AG10803 (cell line): Measurements from ENCODE around the gene ARMC2.

ENCODE experiments used
- DNase-seq: peaks from one replicate; pipeline ENCODE4 v3.0.0; 2010; ENCODE audit warnings: low read depth
- H3K4me3 ChIP-seq: 2 replicates; pipeline ENCODE4 v1.5.1; 2011; ENCODE audit warnings: mild to moderate bottlenecking, low read length, control low read depth
- CTCF ChIP-seq: conservative IDR thresholded peaks from 2 replicates; pipeline ENCODE4 v1.5.1; 2011; ENCODE audit warnings: mild to moderate bottlenecking, low read length, control low read depth, inconsistent platforms

Gene ARMC2

GRCh38 chr6:108869876-108870275, 21.7 kb downstream of the ARMC2 start:
- DNase-seq: no peak
- TF ChIP-seq CTCF: no peak
- H3K4me3 ChIP-seq: no peak overlapping the region

GRCh38 chr6:108870357-108870756, 22.1 kb downstream of the ARMC2 start:
- no peak for DNase-seq
- no peak for TF ChIP-seq CTCF

GRCh38 chr6:108872141-108872557, 23.9 kb downstream of the ARMC2 start:
- TF ChIP-seq CTCF: no peak
- no peak overlapping the region for H3K4me3 ChIP-seq
- DNase-seq: peak; percentile 15

More at GRCh38 chr6:108870357-108870756, 22.1 kb downstream of the ARMC2 start:
- H3K4me3 ChIP-seq: no peak overlapping the region

- TF ChIP-seq CTCF: no peak
- DNase-seq: no peak
- H3K4me3 ChIP-seq: no peak overlapping the region
Measured at GRCh38 chr6:108872575-108872974, 24.4 kb downstream of the ARMC2 start.

GRCh38 chr6:108873251-108873650, 25.0 kb downstream of the ARMC2 start:
- no peak for DNase-seq
- TF ChIP-seq CTCF: no peak
- H3K4me3 ChIP-seq: no peak overlapping the region

DNA sequence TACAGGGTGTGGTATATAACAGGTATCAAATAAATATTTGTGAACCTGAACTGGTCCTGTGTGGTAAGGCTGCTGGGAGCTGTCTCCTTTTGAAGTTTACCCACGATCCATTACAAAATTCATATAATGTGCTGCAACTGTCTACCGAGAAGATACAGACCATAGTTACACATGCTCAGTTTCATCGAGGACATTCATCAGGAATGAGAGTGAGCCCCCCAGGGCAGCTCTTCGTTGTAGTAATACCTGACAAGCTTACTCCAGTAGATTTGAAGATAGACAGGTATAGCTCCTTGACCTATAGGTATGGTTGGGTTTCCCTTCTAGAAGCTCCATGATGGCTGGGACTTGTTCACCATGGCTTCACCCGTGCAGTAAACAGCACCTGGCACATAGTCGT, 25.7 kb downstream of the ARMC2 start:
- no peak for TF ChIP-seq CTCF
- no peak overlapping the region for H3K4me3 ChIP-seq
- no peak for DNase-seq

- no peak overlapping the region for H3K4me3 ChIP-seq
- TF ChIP-seq CTCF: no peak
- DNase-seq: peak; percentile 63
Measured at GRCh38 chr6:108874470-108875160, 26.4 kb downstream of the ARMC2 start.
